AG09319 (cell line): ENCODE data around the gene CDH23.

Experiments used
- DNase-seq: peaks from one replicate; pipeline ENCODE4 v3.0.0-alpha.2; 2010; ENCODE audit warnings: low read depth; ENCODE audit errors: extremely low read depth
- TF ChIP-seq, protein P1 (sequence below): IDR thresholded peaks from 2 replicates; pipeline ENCODE4 v1.5.1; 2011; ENCODE audit warnings: low read depth, mild to moderate bottlenecking, inconsistent platforms, low read length, moderate library complexity

CDH23 gene

GRCh38 chr10:71444284-71445054 is 47.7 kb downstream of the CDH23 start:
- DNase-seq = no peak
- TF ChIP-seq, protein P1, sequence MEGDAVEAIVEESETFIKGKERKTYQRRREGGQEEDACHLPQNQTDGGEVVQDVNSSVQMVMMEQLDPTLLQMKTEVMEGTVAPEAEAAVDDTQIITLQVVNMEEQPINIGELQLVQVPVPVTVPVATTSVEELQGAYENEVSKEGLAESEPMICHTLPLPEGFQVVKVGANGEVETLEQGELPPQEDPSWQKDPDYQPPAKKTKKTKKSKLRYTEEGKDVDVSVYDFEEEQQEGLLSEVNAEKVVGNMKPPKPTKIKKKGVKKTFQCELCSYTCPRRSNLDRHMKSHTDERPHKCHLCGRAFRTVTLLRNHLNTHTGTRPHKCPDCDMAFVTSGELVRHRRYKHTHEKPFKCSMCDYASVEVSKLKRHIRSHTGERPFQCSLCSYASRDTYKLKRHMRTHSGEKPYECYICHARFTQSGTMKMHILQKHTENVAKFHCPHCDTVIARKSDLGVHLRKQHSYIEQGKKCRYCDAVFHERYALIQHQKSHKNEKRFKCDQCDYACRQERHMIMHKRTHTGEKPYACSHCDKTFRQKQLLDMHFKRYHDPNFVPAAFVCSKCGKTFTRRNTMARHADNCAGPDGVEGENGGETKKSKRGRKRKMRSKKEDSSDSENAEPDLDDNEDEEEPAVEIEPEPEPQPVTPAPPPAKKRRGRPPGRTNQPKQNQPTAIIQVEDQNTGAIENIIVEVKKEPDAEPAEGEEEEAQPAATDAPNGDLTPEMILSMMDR = no peak

GRCh38 chr10:71447676-71448075 is 51.0 kb downstream of the CDH23 start:
- no peak for DNase-seq
- TF ChIP-seq, protein P1 = no peak

DNA sequence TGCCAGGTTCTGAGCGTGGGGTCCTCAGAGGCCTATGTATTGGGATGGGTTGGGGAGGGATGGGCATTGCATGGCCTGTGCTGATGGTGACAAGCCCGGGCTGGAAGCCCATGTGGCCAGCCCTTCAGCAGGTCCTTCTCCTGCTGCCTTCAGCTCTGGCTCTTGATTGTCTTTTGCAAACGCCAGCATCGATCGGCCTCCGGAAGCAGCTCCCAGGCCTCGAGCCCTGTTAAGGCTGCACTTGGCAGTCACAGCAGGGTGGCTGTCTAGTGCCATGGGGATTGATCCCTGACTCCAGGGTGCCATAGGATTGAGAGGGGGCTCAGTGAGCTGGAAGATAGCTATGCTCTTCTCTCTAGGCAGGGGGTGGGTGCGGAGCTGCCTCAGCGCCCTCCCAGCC is 51.4 kb downstream of the CDH23 start:
- TF ChIP-seq, protein P1 = no peak
- DNase-seq = no peak

DNA sequence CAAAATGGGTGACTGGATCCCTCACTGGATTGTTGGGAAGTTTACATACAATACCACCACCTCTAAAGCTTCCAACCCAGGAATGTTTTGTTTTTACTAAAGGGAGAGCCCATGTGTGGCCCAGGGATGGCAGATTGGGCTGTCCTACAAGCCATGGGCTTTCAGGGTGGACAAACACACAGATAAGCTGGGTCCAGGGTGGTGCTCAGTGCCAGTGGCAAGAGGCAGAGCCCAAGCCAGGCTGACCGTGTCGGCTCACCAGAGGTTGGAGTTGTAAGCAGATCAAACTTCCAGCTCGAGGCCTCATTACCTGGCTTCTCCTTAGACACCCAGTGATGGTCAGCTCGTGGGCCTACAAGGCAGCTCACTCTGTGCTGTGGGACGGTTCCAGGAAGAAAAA is 52.3 kb downstream of the CDH23 start:
- TF ChIP-seq, protein P1 = no peak
- no peak for DNase-seq

DNA sequence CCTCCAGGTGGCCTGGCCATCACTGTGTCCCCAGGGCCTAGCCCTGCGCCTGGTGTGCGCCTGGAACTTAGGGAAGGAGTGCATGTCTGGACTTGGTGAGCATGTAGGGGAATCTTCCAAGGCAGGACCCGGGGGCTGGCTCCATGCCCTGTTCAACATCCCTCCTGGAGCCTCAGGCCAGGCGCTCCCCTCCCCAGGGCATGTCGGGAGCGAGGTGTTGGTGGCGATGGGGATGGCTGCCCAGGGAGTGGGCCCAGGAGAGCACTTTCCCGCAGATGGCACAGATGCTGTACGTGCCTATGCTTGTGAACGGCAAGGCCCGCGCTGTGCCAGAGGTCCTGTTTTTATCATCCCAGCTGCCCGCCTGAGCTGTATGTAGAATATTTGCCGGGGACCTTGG is 55.0 kb downstream of the CDH23 start:
- DNase-seq = no peak
- TF ChIP-seq, protein P1 = no peak

DNA sequence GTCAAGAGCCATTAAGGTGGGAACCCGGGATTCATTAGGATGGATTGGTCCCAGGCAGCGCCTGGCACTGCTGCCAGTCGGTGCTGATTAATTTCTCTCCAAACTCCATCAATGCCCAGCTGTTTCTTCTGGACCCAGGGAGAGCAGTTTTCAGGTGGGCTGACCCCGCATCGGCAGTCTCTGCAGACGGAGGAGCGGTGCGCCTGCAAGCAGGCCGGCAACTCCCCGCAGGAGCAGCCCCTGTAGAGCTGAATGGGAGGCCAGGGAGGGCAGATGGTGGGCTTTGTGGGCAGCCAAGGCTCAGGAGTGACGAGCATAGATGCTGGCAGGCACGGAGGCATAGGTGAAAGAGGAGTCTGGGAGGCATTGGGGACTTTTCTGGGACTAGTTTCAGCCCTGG is 56.5 kb downstream of the CDH23 start:
- TF ChIP-seq, protein P1 = no peak
- no peak for DNase-seq

GRCh38 chr10:71454347-71454746 is 57.6 kb downstream of the CDH23 start:
- no peak for DNase-seq

More at GRCh38 chr10:71454347-71454746, 57.6 kb downstream of the CDH23 start:
- TF ChIP-seq, protein P1 = no peak
